Neural progenitor cell (in vitro differentiated cells): Measurements from ENCODE around the gene CHST10.
"Not testable (repeated sequence)": the region's sequence is repeated elsewhere in the genome, so short reads cannot be mapped to it uniquely, and the experiment has no call there.

Experiments used
- EZH2 ChIP-seq: fragments of 200-600 bp; sonication (generic); IDR thresholded peaks from 2 replicates; pipeline ENCODE4 v1.6.1; 2017; ENCODE audit warnings: antibody characterized with exemption, mild to moderate bottlenecking, moderate library complexity
- EZH2phosphoT487 ChIP-seq: fragments of 200-600 bp; sonication (generic); IDR thresholded peaks from 2 replicates; pipeline ENCODE4 v1.6.1; 2017; ENCODE audit warnings: antibody characterized with exemption
- TF ChIP-seq, protein P1 (sequence below): fragments of 200-600 bp; sonication (generic); IDR thresholded peaks from 2 replicates; pipeline ENCODE4 v1.5.1; 2017; ENCODE audit warnings: antibody characterized with exemption, mild to moderate bottlenecking

DNA sequence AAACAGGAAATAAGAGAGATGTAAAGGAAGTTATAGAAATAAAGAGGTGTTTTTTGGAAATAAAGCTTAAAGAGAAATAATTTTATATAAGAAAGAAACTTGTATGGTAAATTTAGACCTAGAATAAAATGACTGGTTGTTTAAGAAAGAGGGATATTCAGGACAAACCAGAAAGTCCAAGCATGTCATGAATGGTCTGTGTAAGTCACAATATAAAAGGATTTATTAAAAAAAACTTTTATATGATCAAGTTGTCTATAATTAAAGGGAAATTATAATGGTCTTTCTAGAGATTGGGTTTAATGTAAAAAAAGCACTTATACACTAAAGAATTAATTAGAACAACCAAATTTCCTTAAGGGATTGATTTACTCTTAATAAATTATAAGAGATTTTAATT, 38.9 kb upstream of the CHST10 start:
- TF ChIP-seq, protein P1, sequence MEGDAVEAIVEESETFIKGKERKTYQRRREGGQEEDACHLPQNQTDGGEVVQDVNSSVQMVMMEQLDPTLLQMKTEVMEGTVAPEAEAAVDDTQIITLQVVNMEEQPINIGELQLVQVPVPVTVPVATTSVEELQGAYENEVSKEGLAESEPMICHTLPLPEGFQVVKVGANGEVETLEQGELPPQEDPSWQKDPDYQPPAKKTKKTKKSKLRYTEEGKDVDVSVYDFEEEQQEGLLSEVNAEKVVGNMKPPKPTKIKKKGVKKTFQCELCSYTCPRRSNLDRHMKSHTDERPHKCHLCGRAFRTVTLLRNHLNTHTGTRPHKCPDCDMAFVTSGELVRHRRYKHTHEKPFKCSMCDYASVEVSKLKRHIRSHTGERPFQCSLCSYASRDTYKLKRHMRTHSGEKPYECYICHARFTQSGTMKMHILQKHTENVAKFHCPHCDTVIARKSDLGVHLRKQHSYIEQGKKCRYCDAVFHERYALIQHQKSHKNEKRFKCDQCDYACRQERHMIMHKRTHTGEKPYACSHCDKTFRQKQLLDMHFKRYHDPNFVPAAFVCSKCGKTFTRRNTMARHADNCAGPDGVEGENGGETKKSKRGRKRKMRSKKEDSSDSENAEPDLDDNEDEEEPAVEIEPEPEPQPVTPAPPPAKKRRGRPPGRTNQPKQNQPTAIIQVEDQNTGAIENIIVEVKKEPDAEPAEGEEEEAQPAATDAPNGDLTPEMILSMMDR, result not testable (repeated sequence)
- TF ChIP-seq EZH2phosphoT487, EZH2: not testable (repeated sequence)
